Measurements from ENCODE around the gene EMILIN1.

DNA sequence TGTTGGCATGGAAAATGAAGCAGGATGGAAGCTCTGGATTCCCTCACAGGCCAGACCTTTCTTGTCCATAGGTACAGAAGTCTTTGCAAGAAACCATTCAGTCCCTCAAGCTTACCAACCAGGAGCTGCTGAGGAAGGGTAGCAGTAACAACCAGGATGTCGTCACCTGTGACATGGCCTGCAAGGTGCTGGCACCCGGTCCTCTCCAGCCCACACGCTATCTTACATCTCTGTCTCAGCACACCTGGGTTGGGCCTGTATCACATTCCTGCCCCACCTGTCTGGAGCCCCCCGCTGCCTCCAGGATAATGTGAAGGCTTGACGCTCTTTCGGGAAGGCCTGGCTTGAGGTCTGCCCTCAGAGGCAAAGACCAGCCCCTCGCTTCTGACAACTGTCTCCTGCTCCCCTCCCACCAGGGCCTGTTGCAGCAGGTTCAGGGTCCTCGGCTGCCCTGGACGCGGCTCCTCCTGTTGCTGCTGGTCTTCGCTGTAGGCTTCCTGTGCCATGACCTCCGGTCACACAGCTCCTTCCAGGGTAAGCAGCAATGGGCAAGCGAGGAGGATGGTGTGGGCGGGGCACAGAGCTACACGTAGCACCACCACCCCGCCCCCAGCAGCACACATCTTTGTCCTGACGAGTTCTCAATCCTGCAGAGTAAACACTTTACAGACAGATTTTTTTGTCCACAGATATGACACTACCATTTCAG lies 39.6 kb upstream of the EMILIN1 start:
- no peak for TF ChIP-seq CTCF (IDR thresholded peaks at IDR 0.05 in 4 of 5, conservative IDR thresholded peaks at IDR 0.05 in 1 of 5)
- no peak for TF ChIP-seq POLR2A (IDR thresholded peaks at IDR 0.05)

All from gastrocnemius medialis (tissue), 4 donors.